SK-N-MC (cell line): Measurements from ENCODE around the gene TOR1AIP1.

Source experiments
- EZH2 ChIP-seq: fragments of 200-600 bp; sonication (generic); IDR thresholded peaks from one replicate; pipeline ENCODE4 v1.6.1; 2017; ENCODE audit warnings: antibody characterized with exemption
- FOXP2 ChIP-seq: optimal IDR thresholded peaks from 2 replicates; pipeline ENCODE3; 2011; ENCODE audit warnings: mild to moderate bottlenecking, moderate library complexity; ENCODE audit not compliant: insufficient read depth; ENCODE audit errors: extremely low read length, control extremely low read depth
- POLR2AphosphoS5 ChIP-seq: IDR thresholded peaks from 2 replicates; pipeline ENCODE4 v1.6.1; 2012; ENCODE audit warnings: mild to moderate bottlenecking, low read depth, low read length, borderline replicate concordance

- TF ChIP-seq POLR2AphosphoS5 (no peak), EZH2 (no peak), FOXP2 (no peak)
These were observed 2.3 kb upstream of the TOR1AIP1 start for GRCh38 chr1:179879797-179880196.
